DND-41 (cell line): ENCODE results near the gene THRA.

Experiments used
- ATAC-seq: fragments of 200-7000 bp; cut with Tn5 transposase; 3 replicates; pipeline ENCODE4 v1.9.1; 2021; ENCODE audit warnings: low read depth; ENCODE audit not compliant: insufficient read depth
- DNase-seq: peaks from one replicate; pipeline ENCODE4 v3.0.0-alpha.2; 2020
- H2AFZ ChIP-seq: 2 replicates; pipeline ENCODE4 v1.6.0; 2012; ENCODE audit warnings: low read depth, low read length
- H3K27ac ChIP-seq: 2 replicates; pipeline ENCODE4 v1.5.1; 2012; ENCODE audit warnings: low read length, inconsistent platforms
- H3K27me3 ChIP-seq: fragments of 200-600 bp; sonication (generic); 2 replicates; pipeline ENCODE4 v1.6.0; 2012; ENCODE audit warnings: low read length, mild to moderate bottlenecking, inconsistent platforms; ENCODE audit not compliant: insufficient read depth, poor library complexity
- H3K36me3 ChIP-seq: 2 replicates; pipeline ENCODE4 v1.5.1; 2012; ENCODE audit warnings: low read length, inconsistent platforms; ENCODE audit not compliant: insufficient read depth
- H3K4me1 ChIP-seq: 2 replicates; pipeline ENCODE4 v1.5.1; 2012; ENCODE audit warnings: mild to moderate bottlenecking, low read length; ENCODE audit not compliant: insufficient read depth
- H3K4me2 ChIP-seq: 2 replicates; pipeline ENCODE4 v1.6.0; 2012; ENCODE audit warnings: mild to moderate bottlenecking, moderate library complexity, low read length, inconsistent platforms; ENCODE audit not compliant: insufficient read depth
- H3K4me3 ChIP-seq, 2 experiments: fragments of 200-600 bp in 1 of 2; shearing (Covaris generic) in 1 of 2; 2 replicates each; pipeline ENCODE4 v1.5.1; 2012 to 2016; ENCODE audit warnings: inconsistent platforms in 2 of 2, low read length in 2 of 2, mild to moderate bottlenecking in 2 of 2, low read depth in 1 of 2, moderate library complexity in 1 of 2
- H3K79me2 ChIP-seq: 2 replicates; pipeline ENCODE4 v1.6.0; 2012; ENCODE audit warnings: low read length, inconsistent platforms; ENCODE audit not compliant: insufficient read depth
- H3K9ac ChIP-seq: 2 replicates; pipeline ENCODE4 v1.6.0; 2012; ENCODE audit warnings: low read depth, mild to moderate bottlenecking, inconsistent platforms, low read length, moderate library complexity
- H3K9me3 ChIP-seq: 2 replicates; pipeline ENCODE4 v1.5.1; 2012; ENCODE audit warnings: low read length, moderate library complexity, mild to moderate bottlenecking, inconsistent platforms; ENCODE audit not compliant: insufficient read depth, severe bottlenecking
- H4K20me1 ChIP-seq: 2 replicates; pipeline ENCODE4 v1.6.0; 2012; ENCODE audit warnings: low read length; ENCODE audit not compliant: insufficient read depth
- EZH2 ChIP-seq: IDR thresholded peaks from 3 replicates; pipeline ENCODE4 v1.6.1; 2012; ENCODE audit warnings: borderline replicate concordance, low read depth, mild to moderate bottlenecking, moderate library complexity, low read length, inconsistent platforms; ENCODE audit not compliant: severe bottlenecking
- TF ChIP-seq, protein P1 (sequence below): IDR thresholded peaks from 2 replicates; pipeline ENCODE4 v1.5.1; 2012; ENCODE audit warnings: borderline replicate concordance, low read length, moderate library complexity, mild to moderate bottlenecking; ENCODE audit not compliant: poor library complexity, severe bottlenecking; ENCODE audit errors: extremely low read depth

Gene THRA

DNA sequence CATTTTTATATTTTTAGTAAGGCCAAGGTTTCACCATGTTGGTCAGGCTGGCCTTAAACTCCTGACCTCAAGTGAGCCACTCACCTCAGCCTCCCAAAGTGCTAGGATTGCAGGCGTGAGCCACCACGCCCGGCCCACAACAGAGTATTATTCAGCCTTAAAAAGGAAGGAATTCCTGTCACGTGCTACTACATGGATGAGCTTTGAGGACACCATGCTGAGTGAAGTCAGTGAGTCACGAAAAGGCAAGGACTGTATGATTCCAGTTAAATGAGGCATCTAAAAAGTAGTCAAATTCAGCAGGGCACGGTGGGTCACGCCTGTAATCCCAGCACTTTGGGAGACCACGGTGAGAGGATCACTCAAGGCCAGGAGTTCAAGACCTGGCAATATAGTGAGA lies 37.9 kb upstream of the THRA start:
- Histone ChIP-seq H3K9ac (no peak overlapping the region), H3K27ac (no peak overlapping the region), H2AFZ (no peak overlapping the region), H3K79me2 (no peaks in the 10 kb centered on the region), H3K36me3 (peaks cover 85% of the 10 kb centered on the region), H4K20me1 (no peaks in the 10 kb centered on the region), H3K4me2 (no peak overlapping the region), H3K4me1 (no peaks in the 10 kb centered on the region), H3K4me3 (no peak overlapping the region), H3K27me3 (no peaks in the 10 kb centered on the region), H3K9me3 (no peaks in the 10 kb centered on the region)
- no peak for DNase-seq
- TF ChIP-seq, protein P1, sequence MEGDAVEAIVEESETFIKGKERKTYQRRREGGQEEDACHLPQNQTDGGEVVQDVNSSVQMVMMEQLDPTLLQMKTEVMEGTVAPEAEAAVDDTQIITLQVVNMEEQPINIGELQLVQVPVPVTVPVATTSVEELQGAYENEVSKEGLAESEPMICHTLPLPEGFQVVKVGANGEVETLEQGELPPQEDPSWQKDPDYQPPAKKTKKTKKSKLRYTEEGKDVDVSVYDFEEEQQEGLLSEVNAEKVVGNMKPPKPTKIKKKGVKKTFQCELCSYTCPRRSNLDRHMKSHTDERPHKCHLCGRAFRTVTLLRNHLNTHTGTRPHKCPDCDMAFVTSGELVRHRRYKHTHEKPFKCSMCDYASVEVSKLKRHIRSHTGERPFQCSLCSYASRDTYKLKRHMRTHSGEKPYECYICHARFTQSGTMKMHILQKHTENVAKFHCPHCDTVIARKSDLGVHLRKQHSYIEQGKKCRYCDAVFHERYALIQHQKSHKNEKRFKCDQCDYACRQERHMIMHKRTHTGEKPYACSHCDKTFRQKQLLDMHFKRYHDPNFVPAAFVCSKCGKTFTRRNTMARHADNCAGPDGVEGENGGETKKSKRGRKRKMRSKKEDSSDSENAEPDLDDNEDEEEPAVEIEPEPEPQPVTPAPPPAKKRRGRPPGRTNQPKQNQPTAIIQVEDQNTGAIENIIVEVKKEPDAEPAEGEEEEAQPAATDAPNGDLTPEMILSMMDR = no peak
- no peak for TF ChIP-seq EZH2
- ATAC-seq = no peak

GRCh38 chr17:40025559-40025958 lies 37.2 kb upstream of the THRA start:
- Histone ChIP-seq H3K27me3 (no peaks in the 10 kb centered on the region), H3K9me3 (no peaks in the 10 kb centered on the region), H3K4me1 (no peaks in the 10 kb centered on the region), H2AFZ (no peak overlapping the region), H3K9ac (no peak overlapping the region), H4K20me1 (no peaks in the 10 kb centered on the region), H3K79me2 (no peaks in the 10 kb centered on the region), H3K4me2 (no peak overlapping the region), H3K27ac (no peak overlapping the region), H3K4me3 (no peak overlapping the region), H3K36me3 (peaks cover 78% of the 10 kb centered on the region)
- DNase-seq (no peak), ATAC-seq (no peak)
- no peak for TF ChIP-seq EZH2
- TF ChIP-seq, protein P1 = no peak

GRCh38 chr17:40025991-40026815 lies 36.6 kb upstream of the THRA start:
- Histone ChIP-seq H4K20me1 (no peaks in the 10 kb centered on the region), H3K27me3 (no peaks in the 10 kb centered on the region), H3K36me3 (peaks cover 82% of the 10 kb centered on the region), H3K4me2 (no peak overlapping the region), H3K9ac (no peak overlapping the region), H3K4me1 (no peaks in the 10 kb centered on the region), H3K4me3 (no peak overlapping the region), H2AFZ (no peak overlapping the region), H3K27ac (no peak overlapping the region), H3K79me2 (no peaks in the 10 kb centered on the region), H3K9me3 (no peaks in the 10 kb centered on the region)
- TF ChIP-seq, protein P1 = no peak
- TF ChIP-seq EZH2 = no peak
- peak; percentile 37; the same call in 2 of the 3 replicates for ATAC-seq
- peak; percentile 45 for DNase-seq
